NCI-H226 (cell line): ENCODE measurements around the gene ABCB10.
"Not testable (repeated sequence)": the region's sequence is repeated elsewhere in the genome, so short reads cannot be mapped to it uniquely, and the experiment has no call there.

ENCODE experiments used
- DNase-seq: peaks from one replicate; pipeline ENCODE4 v3.0.0-alpha.2; 2015

ABCB10 gene

DNA sequence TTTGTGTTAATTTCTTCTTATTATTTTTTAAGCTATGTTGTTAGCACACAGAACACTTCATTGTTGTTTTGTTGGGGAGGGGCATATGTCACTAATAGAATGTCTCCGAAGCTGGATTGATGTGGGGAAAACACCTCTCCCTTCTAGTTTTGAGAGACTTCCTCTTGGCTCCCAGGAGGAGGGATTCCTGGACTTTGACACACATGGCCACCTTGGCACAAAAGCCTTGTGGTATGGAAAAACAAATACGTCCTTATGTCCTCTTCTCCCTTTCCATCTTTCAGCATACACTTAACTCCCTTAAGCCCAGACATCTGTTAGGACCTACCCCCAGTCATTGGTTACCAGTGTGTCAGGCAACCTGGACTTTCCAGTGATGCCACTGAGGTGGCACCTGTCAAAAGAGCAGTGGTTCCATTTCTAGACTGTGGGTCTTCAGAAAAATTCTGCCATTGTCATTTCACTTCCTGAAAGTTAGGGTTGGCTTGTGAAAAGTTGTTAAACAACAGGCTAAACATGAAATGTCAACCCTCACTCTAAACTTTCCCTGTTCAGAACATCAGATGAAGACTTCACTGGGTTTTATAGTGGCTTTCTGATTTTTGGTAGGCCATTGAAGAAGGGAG is 12.5 kb upstream of the ABCB10 start:
- no peak for DNase-seq

DNA sequence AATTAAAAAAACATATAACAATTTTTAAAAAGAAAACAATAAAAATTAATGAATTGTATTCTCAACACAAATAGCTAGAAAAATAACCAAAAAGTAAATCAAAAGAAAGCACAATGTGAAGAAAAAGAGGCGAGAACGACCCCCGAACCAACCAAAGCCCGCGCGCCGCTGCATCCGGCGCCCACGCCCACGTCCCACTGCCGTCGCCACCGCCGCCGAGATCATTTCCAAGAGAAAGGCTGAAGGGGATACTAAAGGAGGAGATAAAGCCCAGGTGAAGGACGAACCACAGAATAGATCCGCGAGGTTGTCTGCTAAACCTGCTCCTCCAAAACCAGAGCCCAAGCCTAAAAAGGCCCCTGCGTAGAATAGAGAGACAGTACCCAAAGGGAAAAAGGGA is 11.8 kb upstream of the ABCB10 start:
- no peak for DNase-seq

DNA sequence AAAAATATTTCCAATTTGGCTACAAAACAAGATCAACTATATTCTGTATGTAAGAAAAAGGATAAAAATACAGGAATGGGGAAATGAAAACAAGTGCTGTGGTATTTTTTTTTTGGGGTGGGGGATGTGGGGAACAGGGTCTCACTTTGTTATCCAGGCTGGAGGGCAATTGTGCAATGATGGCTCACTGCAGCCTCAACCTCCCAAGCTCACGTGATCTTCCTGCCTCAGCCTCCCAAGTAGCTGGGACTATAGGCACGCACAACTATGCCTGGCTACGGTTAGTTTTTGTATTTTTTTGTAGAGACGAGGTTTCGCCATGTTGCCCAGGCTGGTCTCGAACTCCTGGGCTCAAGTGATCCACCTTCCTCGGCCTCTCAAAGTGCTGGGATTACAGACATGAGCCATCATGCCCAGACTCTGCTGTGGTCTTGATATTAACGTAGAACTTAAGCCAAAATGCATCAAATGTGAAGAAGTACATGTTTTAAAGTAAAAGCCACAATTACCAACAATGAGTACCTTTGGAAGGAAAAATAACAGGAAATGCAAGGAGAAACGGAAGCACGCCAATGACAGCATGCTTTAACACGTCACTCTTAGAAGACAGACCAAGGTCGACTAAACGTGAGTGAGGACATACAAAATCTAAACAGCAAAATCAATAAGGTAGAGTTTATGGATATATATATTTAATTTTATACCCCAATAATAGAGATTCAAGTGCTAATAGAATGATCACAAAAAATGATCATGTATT is 8.8 kb upstream of the ABCB10 start:
- no peak for DNase-seq

DNA sequence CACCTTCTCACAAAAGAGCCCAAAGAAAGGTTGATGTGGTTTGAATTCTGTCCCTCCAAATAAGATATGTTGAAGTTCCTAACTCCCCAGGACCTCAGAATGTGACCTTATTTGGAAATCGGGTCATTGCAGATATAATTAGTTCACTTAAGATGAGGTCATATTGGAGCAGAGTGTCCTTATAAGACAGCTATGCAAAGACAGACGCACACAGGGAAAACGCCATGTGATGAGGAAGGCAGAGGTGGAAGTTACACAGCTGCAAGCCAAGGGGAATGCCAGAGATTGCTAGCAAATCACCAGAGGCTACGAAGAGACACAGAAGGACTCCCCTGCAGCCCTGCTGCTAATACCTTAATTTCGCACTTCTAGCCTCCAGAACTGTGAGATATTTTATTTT is 5.2 kb upstream of the ABCB10 start:
- DNase-seq = no peak

DNA sequence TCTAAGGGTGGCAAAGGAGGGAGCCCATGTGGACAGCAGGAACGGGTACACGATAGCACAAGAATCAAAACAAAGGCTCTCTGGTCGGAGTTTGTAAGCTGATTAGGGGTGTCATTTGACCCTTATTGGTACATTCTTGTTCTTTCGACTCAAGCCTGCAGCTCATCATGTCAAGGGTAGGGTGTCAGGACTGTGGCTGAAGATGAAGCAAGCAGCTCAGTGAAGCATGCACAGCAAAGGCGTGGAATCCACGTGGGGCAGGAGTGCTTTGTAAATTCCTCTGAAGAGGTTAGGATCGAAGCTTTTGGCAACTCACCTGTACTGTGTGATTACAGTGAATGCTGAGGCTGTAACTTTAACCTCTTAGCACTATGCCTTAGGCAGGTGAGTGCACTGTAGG is 4.7 kb upstream of the ABCB10 start:
- DNase-seq = no peak

DNA sequence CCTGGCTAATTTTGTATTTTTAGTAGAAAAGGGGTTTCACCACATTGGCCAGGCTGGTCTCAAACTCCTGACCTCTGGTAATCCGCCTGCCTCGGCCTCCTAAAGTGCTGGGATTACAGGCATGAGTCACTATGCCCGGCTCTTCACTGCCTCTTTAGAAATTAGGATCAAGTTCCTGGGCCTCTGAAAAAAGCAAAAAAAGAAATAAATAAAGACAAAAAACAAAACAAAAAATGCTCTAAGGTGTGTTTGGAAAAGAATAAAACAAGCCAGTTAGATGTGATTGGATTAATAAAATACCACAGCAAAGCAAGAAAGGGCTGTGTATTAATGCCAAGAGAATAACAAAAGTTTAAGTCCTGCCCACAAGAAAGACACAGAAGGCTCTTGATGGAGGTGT is 4.2 kb upstream of the ABCB10 start:
- no peak for DNase-seq

DNA sequence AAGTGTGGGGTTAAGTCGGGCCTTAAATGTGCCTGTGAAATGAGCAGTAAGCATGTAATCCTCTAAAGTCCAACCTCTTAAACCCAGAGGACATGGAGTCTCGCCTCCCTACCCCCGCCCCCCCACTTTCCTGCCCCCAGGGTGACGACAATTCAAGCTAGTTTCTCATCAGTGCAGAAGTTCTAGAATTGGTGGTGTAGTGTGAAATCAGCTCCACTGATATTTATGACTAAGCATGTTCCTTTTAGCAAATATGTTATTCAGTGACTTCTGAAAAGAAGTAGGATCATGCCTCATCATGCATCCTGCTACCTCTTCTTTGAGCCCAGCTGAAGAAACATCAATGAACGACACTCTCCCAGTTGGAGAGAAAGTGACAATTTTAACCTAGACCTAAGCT is 2.6 kb upstream of the ABCB10 start:
- DNase-seq = no peak

DNA sequence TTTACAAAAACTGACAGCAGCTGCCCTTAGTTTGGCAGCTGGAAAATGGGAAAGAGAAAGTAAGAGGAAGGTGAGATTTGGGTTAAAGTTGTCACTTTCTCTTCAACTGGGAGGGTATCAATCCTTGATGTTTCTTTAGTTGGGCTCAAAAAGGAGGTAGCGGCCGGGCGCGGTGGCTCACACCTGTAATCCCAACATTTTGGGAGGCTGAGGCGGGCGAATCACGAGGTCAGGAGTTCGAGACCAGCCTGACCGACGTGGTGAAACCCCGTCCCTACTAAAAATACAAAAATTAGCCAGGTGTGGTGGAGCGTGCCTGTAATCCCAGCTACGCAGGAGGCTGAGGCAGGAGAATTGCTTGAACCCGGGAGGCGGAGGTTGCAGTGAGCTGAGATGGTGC is 1.6 kb upstream of the ABCB10 start:
- not testable (repeated sequence) for DNase-seq

DNA sequence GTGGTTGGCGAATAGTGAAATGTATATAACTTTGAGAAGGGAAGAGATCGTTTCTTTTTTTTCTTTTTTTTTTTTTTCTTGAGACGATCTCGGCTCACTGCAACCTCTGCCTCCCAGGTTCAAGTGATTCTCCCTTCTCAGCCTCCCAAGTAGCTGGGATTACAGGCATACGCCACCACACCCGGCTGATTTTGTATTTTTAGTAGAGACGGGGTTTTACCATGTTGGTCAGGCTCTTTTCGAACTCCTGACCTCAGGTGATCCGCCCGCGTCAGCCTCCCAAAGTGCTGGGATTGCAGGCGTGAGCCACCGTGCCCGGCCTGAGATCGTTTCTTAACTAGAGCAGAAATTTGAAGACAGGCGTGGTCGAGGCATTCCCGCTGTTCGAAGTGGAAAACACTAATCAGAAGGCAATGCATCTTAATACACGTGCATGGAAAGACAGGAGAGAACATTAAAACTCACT is 862 bp upstream of the ABCB10 start:
- DNase-seq = not testable (repeated sequence)

DNA sequence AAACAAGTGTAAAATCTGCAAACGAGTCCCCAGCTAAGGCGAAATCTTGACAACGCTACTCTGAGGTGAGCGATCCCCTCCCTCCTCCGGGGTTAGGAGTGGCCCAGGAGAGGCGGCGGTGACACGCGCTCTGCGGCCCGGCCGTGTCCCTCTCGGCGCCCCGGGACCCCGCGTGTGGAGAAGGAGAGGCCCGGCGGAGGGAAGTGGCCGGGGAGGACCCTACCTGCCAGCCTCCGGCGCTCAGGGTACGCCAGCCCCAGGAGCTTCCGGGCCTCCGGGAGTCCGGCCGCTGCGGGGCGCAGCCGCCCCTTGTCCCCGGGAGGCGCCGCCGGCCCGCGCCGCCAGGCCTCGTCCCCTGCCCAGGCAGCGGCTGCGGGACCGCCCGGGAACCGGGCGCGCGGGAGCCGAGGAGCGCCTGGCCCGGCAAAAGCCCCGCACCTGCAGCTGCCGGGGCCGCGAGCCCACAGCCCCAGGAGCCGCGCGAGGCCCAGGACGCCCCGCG is 543 bp downstream of the ABCB10 start:
- DNase-seq = no peak

DNA sequence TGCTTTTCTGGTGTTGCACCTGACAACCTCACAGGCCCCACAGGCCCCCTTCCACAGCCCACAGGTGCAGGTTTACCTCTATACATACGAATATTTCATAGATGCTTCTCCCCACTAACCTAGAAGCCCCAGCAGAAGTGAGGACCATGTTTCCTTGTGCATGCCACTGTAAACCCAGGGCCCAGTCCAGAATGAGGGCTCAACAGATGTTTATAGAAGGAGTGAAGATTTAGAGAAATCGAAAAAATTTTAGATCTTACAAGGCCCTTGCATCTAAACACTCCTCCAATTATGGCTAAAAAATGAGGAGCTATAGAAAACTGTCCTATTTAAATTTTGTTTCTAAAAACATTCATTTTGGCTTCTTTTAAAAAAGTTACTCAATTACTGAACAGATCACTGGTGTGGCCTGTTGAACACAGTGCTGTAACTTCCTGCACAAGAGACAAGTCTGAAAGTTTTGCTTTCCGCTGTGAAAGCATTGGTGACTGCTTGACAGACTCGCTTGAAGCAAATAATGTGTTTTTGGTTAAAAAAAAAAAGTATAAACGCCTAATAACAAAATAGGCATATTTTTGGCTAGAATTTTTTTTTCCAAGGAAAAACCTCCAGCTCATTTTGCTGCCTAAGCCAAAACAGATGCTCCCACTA is 1.2 kb downstream of the ABCB10 start:
- DNase-seq = no peak

DNA sequence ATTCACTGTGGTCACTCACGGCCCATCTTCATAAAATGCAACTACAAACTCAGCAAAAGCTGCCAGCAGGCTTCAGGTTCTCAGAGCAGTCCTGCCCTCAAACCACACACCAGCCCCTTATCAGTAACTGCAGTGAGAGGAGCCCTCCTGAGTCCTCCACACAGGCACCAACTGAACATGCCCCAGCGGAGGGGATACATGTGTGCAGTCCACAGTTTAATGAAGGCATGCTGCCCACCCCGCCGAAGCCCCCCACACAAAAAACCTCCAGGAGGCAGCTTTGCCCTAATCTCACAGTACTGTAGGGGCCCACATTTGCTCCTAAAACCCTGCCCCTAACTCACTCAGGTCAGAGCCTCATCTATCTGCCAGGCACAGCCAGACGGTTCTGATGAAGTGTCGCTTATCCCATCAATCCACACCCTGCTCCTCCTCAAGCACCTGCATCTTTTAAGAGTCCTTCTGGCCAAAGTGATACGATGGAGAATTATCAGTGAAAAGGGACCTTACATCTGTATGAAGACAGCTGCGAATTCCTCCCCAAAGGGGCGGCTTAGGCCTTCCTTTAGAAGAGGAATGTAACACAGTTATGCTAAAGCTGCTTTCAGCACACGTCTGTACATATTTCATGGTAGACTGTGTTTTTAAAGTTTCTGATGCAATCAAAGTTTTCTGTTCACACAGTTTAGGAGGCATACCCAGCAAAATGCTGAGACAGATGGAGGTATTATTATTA is 3.5 kb downstream of the ABCB10 start:
- no peak for DNase-seq

DNA sequence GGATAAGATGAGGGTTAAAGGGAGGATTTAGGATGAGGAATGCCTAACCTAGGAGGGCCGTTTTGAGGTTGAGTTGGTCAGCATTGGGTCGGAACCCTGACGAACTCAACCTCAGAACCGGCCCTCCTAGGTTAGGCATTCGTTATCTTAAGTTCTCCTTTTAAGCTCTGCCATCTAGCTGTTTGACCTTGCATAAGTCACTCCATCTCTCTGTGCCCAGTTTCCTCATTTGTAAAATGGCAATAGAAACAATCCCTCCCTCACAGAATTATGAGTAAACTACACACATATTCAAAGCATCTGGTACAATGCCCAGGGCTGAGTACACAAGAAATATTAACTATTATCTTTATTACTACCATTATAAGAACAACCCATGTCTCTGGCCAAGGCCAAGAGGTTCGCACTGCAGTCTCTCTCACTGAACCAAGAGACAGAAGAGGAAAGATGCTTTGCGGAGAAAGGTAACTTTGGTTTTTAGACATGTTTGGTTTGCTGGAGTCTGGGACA is 4.8 kb downstream of the ABCB10 start:
- no peak for DNase-seq

DNA sequence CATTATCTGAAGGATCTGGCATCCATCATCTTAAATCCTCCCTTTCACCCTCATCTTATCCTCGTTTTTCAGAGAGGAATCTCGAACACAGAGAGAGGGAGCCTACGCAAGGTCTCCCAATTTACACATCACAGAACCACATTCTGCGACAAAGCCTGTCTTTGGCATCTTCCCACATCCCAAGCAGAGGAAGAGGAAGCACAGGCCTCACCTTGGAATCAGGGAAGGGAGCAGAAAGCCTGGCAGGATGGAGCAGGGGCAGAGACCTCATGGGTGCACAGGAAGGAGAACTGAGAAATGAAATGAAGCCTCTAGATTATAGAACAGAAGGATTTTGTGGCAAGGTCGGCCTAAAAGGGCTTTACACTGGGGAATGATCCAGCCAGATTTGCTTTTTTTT is 5.8 kb downstream of the ABCB10 start:
- no peak for DNase-seq

DNA sequence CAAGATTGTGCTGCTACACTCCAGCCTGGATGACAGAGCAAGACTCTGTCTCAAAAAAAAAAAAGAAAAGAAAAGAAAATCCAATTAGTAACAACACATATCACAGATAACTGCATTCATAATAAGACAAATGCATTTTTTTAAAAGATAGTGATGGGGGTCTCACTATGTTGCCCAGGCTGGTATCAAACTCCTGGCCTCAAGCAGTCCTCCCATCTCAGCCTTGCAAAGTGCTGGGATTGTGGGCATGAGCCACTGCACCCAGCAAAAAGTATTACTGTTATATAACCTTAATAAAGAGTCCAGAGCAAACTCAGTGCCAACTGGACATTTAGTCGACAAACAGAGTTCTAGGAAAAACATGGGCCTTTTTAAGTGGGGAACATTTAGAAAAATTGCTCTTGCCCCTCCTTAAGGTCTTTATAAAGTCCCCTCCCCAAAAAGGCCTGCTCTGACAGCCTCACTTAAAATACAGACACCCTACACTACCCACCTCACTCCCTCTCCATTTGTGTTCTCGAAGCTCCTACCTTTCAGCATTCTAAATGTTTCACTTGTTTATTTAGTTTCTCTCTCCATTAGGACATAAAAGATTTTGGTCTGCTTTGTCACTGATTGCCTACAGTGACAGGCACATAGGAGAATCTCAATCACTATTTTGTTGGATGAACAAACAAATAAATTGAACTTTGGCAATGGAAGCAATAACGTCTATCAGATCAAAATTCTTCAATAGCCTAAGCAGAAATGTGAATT is 7.5 kb downstream of the ABCB10 start:
- DNase-seq = no peak

DNA sequence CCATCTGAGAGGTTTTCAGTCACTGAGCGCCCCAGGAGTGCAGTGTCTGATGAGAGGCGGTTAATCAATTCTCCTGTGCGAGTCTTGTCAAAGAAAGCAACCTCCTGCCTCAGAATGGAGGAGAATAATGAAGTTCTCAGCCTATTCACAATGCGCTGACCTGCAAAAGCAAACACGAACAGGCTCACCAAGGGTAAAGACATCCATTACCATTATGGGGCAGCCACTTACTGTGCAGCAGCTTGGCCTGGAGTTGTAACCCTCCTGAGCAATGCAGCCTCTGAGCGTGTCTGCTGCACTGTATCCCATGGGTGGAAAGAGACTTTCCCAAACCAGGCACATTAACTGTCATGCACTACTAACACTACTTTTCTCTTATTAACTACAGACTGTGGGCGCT is 11.0 kb downstream of the ABCB10 start:
- DNase-seq = no peak

DNA sequence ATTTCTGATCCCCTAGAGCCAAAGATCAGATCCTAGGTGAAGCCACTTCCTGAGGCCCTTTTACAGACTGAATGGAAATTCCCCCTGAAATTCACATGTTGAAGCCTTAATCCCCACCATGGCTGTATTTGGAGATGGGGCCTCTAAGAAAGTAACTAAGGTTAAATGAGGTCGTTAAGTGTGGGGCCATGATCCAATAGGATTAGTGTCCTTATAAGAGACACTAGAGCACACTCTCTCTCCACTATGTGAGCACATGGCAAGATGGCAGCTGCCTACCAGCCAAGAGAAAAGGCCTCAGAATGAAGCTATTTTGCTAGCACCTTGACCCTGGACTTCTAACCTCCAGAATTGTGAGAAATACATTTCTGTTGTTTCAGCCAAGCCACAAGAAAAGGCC is 13.9 kb downstream of the ABCB10 start:
- no peak for DNase-seq

DNA sequence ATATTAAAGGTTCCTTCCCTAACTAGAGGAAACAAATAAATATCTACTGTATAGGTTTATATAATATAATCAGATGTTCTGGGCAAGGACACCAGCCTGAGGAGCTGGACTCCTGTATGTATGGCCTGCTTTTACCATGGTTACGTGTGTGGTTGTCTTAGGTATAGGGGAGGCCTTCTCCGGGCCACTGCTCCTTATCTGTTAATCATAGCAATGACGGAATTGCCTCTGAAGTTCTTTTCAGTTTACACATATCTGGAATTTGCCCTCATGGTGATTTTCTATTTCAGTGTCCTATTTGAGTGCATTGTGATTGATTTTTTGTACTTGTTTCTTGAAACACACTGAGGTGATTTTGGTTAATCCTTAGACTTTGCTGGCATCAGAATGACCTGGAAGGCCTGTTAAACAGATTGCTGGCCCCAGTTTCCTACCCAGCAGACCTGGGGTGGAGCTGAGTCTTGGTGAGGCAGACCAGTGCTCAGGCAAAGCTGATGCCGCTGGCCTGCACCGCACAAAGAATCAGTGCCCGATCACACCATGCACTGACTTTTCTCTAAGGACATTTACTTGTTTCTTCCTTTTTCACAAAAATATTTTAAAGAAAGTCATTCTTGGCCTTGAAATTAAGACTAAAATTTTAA is 18.5 kb downstream of the ABCB10 start:
- DNase-seq = no peak

DNA sequence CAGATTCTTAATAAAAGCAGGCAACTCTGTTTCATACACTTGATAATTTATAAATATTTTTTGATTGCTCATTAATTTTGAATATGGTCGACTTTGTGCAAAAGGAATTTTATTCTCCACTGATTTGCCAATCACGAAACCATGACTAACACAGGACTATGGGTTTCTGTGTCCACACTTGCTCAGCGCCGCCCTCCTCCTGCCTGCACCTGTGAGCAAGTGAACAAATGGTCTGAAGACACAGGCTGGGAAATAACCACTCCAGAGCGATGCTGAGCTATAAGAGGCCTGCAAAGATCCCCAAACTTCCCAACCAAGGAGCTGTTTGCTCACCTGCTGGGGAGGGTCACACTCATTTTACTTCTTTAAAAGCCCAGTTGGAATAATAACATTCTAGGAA is 19.6 kb downstream of the ABCB10 start:
- no peak for DNase-seq

DNA sequence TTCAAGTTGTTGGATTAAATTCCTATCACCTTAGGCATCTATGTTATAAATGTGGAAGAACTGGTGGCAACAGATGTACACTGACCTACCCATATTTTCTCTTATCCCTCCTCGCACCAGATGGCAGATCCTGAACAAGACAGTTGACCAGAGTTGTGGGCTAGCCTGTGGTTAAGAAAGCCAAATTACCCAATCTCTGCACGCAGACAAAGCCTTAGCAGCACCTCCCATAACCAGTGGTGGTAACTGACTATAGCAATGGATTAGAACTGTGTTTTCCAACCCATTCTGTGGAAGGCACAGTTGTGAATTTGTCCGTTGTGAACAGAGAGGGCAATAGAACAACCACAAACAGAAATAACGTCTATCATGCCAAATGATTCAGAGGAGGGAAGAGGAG is 20.6 kb downstream of the ABCB10 start:
- no peak for DNase-seq

DNA sequence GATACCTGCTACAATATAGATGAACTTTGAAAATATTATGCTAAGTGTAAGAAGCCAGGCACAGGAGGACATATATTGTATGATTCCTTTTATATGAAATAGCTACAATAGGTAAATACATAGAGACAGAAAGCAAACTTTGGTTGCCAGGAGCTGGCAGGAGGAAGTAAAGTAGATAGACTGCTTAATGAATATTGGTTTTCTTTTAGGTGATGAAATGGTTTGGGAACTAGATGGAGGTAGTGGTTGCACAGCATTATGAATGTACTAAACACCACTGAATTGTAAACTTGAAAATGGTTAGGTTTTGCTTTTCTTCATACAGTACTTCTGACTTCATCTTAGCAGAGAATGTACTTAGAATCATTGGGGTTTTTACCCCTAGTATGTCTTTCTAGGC is 21.5 kb downstream of the ABCB10 start:
- no peak for DNase-seq

DNA sequence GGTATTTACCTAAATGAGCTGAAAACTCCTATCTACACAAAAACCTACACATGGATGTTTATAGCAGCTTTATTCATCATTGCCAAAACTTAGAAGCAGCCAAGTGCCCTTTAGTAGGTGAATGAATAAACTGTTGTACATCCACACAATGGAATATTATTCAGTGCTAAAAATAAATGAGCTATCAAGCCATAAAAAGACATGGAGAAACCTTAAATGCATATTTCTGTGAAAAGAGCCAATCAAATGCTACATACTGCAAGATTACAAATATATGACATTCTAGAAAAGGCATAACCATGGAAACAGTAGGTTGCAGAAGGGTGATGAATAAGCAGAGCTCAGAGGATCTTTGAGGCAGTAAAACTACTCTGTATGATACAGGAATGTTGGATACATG is 23.3 kb downstream of the ABCB10 start:
- no peak for DNase-seq
